CD4-positive, CD25-positive, alpha-beta regulatory T cell (primary cell): ENCODE data around the gene SLCO3A1. TPM values are rescaled to one million over a fixed set of nuclear protein-coding genes. Genes with fewer than 3 reads are reported as not detected.
"Not testable (repeated sequence)": the region's sequence is repeated elsewhere in the genome, so short reads cannot be mapped to it uniquely, and the experiment has no call there.

Experiments
- ATAC-seq, 2 donors: fragments of 150-1000 bp; cut with Tn5 transposase; one replicate each; pipeline ENCODE4 v1.10.0; 2021; ENCODE audit warnings: low read depth in 2 of 2, moderate number of reproducible peaks in 2 of 2, moderate library complexity in 1 of 2
- DNase-seq, 3 donors: peaks; one replicate each; pipeline versions ENCODE4 v3.0.0 to v3.0.0-alpha.2; 2012 to 2022; ENCODE audit warnings: mixed read lengths in 1 of 3
- H3K27ac ChIP-seq: one replicate; pipeline ENCODE4 v1.7.0; 2013; ENCODE audit warnings: mild to moderate bottlenecking, low read length; ENCODE audit not compliant: insufficient read depth, poor library complexity, severe bottlenecking
- H3K27me3 ChIP-seq: one replicate; pipeline ENCODE4 v1.7.0; 2013; ENCODE audit warnings: low read length; ENCODE audit not compliant: control insufficient read depth, insufficient read depth
- H3K36me3 ChIP-seq: one replicate; pipeline ENCODE4 v1.7.0; 2013; ENCODE audit warnings: mild to moderate bottlenecking, low read length, moderate library complexity; ENCODE audit not compliant: control insufficient read depth, insufficient read depth
- H3K4me1 ChIP-seq: 2 replicates; pipeline ENCODE4 v1.7.0; 2013; ENCODE audit warnings: mild to moderate bottlenecking, low read length; ENCODE audit not compliant: insufficient read depth, control insufficient read depth, poor library complexity, severe bottlenecking
- H3K4me3 ChIP-seq: one replicate; pipeline ENCODE4 v1.7.0; 2013; ENCODE audit warnings: low read depth, mild to moderate bottlenecking, low read length, moderate library complexity
- H3K9me3 ChIP-seq, 2 experiments: 1 replicate in 1 of 2; 2 replicates in 1 of 2; pipeline ENCODE4 v1.7.0; 2013; ENCODE audit warnings: low read length in 2 of 2, mild to moderate bottlenecking in 1 of 2, moderate library complexity in 1 of 2; ENCODE audit not compliant: control insufficient read depth in 2 of 2
- H3K27ac Mint-ChIP-seq, 3 donors: one replicate each; pipeline ENCODE4 v1.8.0; 2020 to 2022; ENCODE audit warnings: mild to moderate bottlenecking in 3 of 3, mixed read lengths in 3 of 3, moderate library complexity in 2 of 3
- H3K27me3 Mint-ChIP-seq: one replicate; pipeline ENCODE4 v1.8.0; 2022; ENCODE audit warnings: mild to moderate bottlenecking, mixed read lengths
- H3K36me3 Mint-ChIP-seq: one replicate; pipeline ENCODE4 v1.8.0; 2020; ENCODE audit warnings: mixed read lengths
- H3K4me1 Mint-ChIP-seq, 4 donors: one replicate each; pipeline ENCODE4 v1.8.0; 2020 to 2022; ENCODE audit warnings: mixed read lengths in 4 of 4, mild to moderate bottlenecking in 1 of 4
- H3K4me3 Mint-ChIP-seq, 4 donors: one replicate each; pipeline ENCODE4 v1.8.0; 2020 to 2022; ENCODE audit warnings: mild to moderate bottlenecking in 4 of 4, mixed read lengths in 4 of 4, moderate library complexity in 3 of 4
- H3K9me3 Mint-ChIP-seq, 7 donors: one replicate each; pipeline ENCODE4 v1.8.0; 2020 to 2022; ENCODE audit warnings: mixed read lengths in 7 of 7, mild to moderate bottlenecking in 3 of 7, moderate library complexity in 2 of 7
- polyA plus RNA-seq, 4 donors: library from polyadenylated mRNA; unstranded; fragments of 300-500 nt; fragmentation: Illumina TruSeq; gene quantifications; one replicate each; pipeline ENCODE4 v1.2.3, GENCODE V29; 2021
- total RNA-seq: library from RNA; stranded (reverse); gene quantifications from one replicate; pipeline ENCODE4 v1.2.3, GENCODE V29; 2022

SLCO3A1 gene
- total and polyA plus RNA-seq, 5 donors from 2014 or later: 20.1 to 63.7 (median 38.1) TPM

DNA sequence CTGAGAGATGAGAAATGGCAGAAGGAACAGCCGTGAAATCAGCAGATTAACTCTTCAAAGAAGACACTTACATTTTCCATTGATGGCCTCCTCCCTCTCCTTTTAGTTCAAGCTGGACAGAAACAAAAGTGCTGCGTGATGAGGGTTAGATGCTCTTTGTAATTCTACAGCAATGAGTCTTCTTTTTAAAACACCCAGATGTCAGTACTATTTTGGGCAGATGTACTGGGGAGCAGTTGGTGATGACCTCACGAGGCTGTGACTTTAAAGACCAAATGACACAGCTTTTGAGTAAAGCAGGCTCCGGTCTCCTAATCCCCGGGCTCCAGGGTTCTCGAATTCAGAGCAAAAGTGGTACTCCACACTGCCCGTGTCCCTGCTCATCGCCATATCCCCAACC is 198.2 kb downstream of the SLCO3A1 start:
- DNase-seq: no peak
- no peak for ATAC-seq
- H3K36me3 Mint-ChIP-seq: peaks cover 2% of the 10 kb centered on the region
- Histone ChIP-seq H3K9me3 (no peaks in the 10 kb centered on the region), H3K27me3 (no peaks in the 10 kb centered on the region), H3K27ac (no peak overlapping the region), H3K36me3 (no peaks in the 10 kb centered on the region), H3K4me1 (no peaks in the 10 kb centered on the region), H3K4me3 (no peak overlapping the region)
- no peak overlapping the region for H3K27ac Mint-ChIP-seq
- no peaks in the 10 kb centered on the region for H3K27me3 Mint-ChIP-seq
- H3K4me3 Mint-ChIP-seq: no peak overlapping the region
- H3K9me3 Mint-ChIP-seq: no peaks in the 10 kb centered on the region
- peaks cover 0 to 41% (median 16%) of the 10 kb centered on the region in 4 donors for H3K4me1 Mint-ChIP-seq

DNA sequence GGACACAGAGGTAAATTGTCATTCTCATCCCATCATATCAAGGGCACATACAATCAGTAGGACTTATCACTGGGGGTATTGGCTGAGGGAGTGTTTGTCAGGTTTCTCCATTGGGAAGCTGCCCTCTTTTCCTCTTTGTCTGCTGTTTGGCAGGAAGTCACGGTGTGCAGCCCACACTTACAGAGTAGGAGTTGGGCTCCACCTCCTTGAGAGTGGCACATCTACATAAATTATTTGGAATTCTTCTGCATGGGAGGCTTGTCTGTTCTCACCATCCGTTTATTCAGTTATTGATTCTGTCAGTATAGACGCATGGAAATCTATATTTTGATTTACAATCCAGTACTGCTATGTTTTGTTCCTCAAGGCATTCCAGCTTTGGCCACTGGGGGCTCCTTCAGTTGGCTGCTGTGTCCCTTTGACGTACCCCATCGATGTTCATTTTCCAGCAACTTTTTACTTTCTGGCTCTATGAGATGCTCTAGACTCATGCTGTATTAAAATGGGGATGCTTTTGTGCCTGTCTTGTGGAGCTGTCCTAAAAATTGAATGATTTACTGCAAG is 200.3 kb downstream of the SLCO3A1 start:
- Histone ChIP-seq H3K27me3 (no peaks in the 10 kb centered on the region), H3K4me1 (no peaks in the 10 kb centered on the region), H3K36me3 (no peaks in the 10 kb centered on the region), H3K27ac (no peak overlapping the region), H3K9me3 (no peaks in the 10 kb centered on the region), H3K4me3 (no peak overlapping the region)
- no peak overlapping the region for H3K4me3 Mint-ChIP-seq
- no peaks in the 10 kb centered on the region for H3K9me3 Mint-ChIP-seq
- DNase-seq (no peak), ATAC-seq (no peak)
- H3K4me1 Mint-ChIP-seq: peaks cover 0 to 40% (median 15%) of the 10 kb centered on the region in 4 donors
- peaks cover 2% of the 10 kb centered on the region for H3K36me3 Mint-ChIP-seq
- H3K27me3 Mint-ChIP-seq: no peaks in the 10 kb centered on the region
- H3K27ac Mint-ChIP-seq: no peak overlapping the region

DNA sequence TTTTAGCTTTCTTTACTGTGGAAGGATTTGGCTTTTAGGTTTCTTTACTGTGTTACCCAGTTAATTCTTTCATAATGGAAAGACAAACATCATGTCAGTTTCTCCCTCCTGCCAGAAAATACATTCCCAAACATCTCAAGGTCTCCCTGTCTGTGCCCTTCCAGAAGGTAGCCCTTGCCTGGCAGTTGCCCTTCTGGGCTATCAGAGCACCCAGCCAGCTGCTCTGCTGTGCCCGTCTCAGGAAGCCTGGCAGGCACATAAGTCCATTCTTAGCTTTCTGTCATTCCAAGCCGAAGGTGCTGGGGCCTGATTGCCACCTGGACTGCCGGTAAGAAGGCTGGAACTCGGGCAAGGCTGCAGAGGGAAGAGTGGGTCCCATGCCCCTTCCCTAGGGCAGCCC is 203.4 kb downstream of the SLCO3A1 start:
- no peaks in the 10 kb centered on the region for H3K9me3 ChIP-seq
- Mint-ChIP-seq H3K27me3 (no peaks in the 10 kb centered on the region), H3K36me3 (peaks cover 6% of the 10 kb centered on the region), H3K4me3 (no peak overlapping the region), H3K27ac (peak overlapping the region in 1 of 3 donors; percentile 20), H3K9me3 (no peaks in the 10 kb centered on the region), H3K4me1 (peaks cover 0 to 26% (median 9%) of the 10 kb centered on the region in 4 donors)
- no peak overlapping the region for H3K27ac ChIP-seq
- no peak overlapping the region for H3K4me3 ChIP-seq
- H3K36me3 ChIP-seq: no peaks in the 10 kb centered on the region
- DNase-seq (no peak), ATAC-seq (no peak)
- H3K4me1 ChIP-seq: no peaks in the 10 kb centered on the region
- no peaks in the 10 kb centered on the region for H3K27me3 ChIP-seq

DNA sequence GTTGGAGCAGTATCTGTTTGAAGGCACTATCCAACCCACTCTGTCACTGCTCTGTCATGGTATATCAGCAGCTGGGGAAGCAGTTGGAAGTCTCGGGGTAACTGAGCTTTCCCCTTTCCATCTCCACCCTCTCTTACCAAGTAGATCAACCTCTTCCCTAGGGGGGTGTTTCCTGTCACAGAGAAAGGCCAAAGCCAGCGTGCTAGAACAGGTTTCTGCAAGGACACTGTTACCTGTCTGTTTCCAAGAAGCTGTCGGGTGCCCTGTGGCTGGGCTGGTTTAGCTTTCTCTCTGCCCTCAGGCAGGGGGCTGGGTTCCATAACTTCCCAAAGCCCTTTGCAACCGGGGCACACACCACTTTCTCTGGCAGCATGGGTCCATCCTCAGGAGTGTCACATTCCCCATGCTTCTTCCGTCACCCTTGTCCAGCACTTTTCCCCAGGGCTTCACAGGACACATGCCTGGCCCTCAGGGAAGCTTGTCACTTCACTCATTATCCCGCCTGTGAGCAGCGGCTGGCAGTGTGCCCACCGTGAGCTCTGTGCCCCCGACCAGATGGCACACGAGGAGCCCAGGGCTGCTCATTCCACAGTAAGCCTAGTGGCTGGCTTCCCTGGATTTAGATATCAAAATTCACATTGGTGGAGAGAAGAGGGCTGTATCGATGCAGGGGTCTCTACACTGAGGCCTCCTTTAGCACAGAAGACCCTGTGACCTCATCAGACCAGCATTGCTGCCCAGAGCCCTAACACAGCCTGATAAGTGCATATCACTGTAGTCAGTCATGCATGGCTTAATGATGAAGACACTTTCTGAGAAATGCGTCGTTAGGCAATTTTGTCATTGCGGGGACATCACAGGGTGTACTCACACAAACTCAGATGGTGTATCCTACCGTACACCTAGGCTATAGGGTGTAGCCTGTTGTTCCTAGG is 205.8 kb downstream of the SLCO3A1 start:
- Histone ChIP-seq H3K36me3 (no peaks in the 10 kb centered on the region), H3K4me3 (no peak overlapping the region), H3K27me3 (no peaks in the 10 kb centered on the region), H3K9me3 (no peaks in the 10 kb centered on the region), H3K4me1 (no peaks in the 10 kb centered on the region), H3K27ac (no peak overlapping the region)
- Mint-ChIP-seq H3K4me3 (no peak overlapping the region), H3K4me1 (peaks cover 0 to 24% (median 12%) of the 10 kb centered on the region in 4 donors), H3K9me3 (peaks cover 0 to 3% (median 0%) of the 10 kb centered on the region in 7 donors), H3K36me3 (peaks cover 10% of the 10 kb centered on the region), H3K27ac (peak overlapping the region in 1 of 3 donors; percentile 66), H3K27me3 (no peaks in the 10 kb centered on the region)
- DNase-seq: no peak
- ATAC-seq: no peak

DNA sequence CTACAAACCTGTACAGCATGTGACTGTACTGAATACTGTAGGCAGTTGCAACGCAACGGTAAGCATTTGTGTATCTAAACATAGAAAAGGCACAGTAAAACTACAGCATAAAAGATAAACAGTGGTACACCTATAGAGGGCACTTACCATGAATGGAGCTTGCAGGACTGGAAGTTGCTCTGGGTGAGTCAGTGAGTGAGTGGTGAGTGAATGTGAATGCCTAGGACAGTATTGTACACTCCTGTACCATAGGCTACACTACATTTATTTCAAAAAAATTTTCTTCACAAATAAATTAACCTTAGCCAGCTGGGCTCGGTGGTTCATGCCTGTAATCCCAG is 206.4 kb downstream of the SLCO3A1 start:
- not testable (repeated sequence) for H3K9me3 ChIP-seq, H3K4me1 ChIP-seq, H3K36me3 ChIP-seq, H3K27me3 ChIP-seq, DNase-seq, H3K36me3 Mint-ChIP-seq, H3K27me3 Mint-ChIP-seq, H3K4me3 ChIP-seq, ATAC-seq, H3K27ac Mint-ChIP-seq, H3K27ac ChIP-seq, H3K4me3 Mint-ChIP-seq, H3K9me3 Mint-ChIP-seq
- H3K4me1 Mint-ChIP-seq: peaks cover 0 to 28% (median 14%) of the 10 kb centered on the region in 4 donors

DNA sequence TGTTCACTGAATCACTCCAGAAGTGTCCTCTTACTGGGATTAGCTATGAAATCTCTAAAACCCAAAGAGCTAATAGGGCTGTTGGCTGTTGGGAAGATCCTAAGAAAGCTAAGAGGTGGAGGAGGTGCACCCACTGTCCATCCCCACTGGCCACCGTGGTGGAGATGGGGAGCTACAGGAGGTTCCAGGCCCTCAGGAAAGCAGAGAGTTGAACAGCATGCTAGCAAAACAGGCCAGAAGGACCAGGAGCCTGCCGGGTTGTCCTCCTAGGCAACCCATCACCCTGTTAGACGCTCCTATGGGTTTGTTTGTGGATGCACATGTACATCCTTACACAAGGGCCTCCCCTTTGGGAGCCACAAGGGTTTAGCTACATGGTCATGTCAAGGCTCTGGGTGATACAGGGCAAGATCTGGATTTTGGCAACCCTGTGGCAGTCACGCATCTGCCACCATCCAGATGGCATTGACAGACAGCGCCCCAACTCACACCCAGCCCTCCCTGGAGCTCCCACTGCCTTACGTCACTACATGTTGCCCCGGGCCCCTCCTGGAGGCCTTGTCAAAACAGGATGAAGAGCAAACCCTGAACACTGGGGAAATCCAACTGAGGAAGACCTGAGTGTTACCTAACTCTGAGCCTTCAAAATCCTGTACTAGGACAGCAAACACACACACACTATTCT is 208.1 kb downstream of the SLCO3A1 start:
- Histone ChIP-seq H3K4me1 (no peaks in the 10 kb centered on the region), H3K36me3 (no peaks in the 10 kb centered on the region), H3K9me3 (no peaks in the 10 kb centered on the region), H3K27ac (no peak overlapping the region), H3K4me3 (no peak overlapping the region), H3K27me3 (no peaks in the 10 kb centered on the region)
- peaks cover 7% of the 10 kb centered on the region for H3K36me3 Mint-ChIP-seq
- H3K27ac Mint-ChIP-seq: peak overlapping the region in 1 of 3 donors; percentile 8
- H3K4me1 Mint-ChIP-seq: peaks cover 0 to 22% (median 10%) of the 10 kb centered on the region in 4 donors
- no peak overlapping the region for H3K4me3 Mint-ChIP-seq
- ATAC-seq (no peak), DNase-seq (no peak)
- H3K27me3 Mint-ChIP-seq: no peaks in the 10 kb centered on the region
- H3K9me3 Mint-ChIP-seq: peaks cover 0 to 5% (median 0%) of the 10 kb centered on the region in 7 donors

DNA sequence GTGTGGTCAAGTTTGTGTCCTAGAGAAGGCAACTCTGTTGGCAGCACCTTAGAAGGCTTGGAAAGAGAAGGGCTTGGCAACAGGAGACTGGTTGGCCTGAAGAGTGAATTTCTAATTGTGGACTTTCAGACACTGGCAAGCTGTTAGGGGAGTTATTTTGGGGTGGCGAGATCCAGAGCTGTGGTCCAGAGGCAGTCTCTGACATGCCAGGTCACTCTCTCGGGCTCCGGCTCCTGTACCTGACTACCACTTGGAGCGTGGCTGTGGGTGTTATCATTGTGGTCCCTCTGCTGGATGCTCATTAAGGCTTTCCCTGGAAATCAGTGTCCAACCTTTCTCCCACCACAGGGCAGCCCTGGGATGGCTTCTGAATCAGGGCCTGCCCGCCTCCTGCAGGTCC is 209.0 kb downstream of the SLCO3A1 start:
- H3K27me3 ChIP-seq: no peaks in the 10 kb centered on the region
- ATAC-seq (no peak), DNase-seq (no peak)
- Mint-ChIP-seq H3K4me3 (no peak overlapping the region), H3K36me3 (peaks cover 7% of the 10 kb centered on the region), H3K27ac (peak overlapping the region in 1 of 3 donors; percentile 8), H3K9me3 (peaks cover 0 to 5% (median 0%) of the 10 kb centered on the region in 7 donors), H3K4me1 (peaks cover 0 to 26% (median 13%) of the 10 kb centered on the region in 4 donors), H3K27me3 (no peaks in the 10 kb centered on the region)
- no peaks in the 10 kb centered on the region for H3K36me3 ChIP-seq
- no peak overlapping the region for H3K4me3 ChIP-seq
- no peaks in the 10 kb centered on the region for H3K9me3 ChIP-seq
- H3K27ac ChIP-seq: no peak overlapping the region
- H3K4me1 ChIP-seq: no peaks in the 10 kb centered on the region
